ENCODE data around the gene PDIK1L. TPM values are rescaled to one million over a fixed set of nuclear protein-coding genes. Genes with fewer than 3 reads are reported as not detected.

Gene PDIK1L
- total RNA-seq, 1 donor from 2014 or later, result 15.5 TPM

- Mint-ChIP-seq H3K4me3 (no peak overlapping the region), H3K9me3 (no peaks in the 10 kb centered on the region), H3K27ac (no peak overlapping the region), H3K27me3 (ENCODE audit: insufficient read depth) (peaks cover 33% of the 10 kb centered on the region), H3K4me1 (ENCODE audit: low read depth) (peaks cover 34% of the 10 kb centered on the region), H3K36me3 (ENCODE audit: low read depth) (peaks cover 6% of the 10 kb centered on the region)
- intact Hi-C loops (cut with micrococcal nuclease), result no loop called here
- DNase-seq (ENCODE audit: low spot score), result no peak
Observed at GRCh38 chr1:26166719-26167281, 55.2 kb downstream of the PDIK1L start.

DNA sequence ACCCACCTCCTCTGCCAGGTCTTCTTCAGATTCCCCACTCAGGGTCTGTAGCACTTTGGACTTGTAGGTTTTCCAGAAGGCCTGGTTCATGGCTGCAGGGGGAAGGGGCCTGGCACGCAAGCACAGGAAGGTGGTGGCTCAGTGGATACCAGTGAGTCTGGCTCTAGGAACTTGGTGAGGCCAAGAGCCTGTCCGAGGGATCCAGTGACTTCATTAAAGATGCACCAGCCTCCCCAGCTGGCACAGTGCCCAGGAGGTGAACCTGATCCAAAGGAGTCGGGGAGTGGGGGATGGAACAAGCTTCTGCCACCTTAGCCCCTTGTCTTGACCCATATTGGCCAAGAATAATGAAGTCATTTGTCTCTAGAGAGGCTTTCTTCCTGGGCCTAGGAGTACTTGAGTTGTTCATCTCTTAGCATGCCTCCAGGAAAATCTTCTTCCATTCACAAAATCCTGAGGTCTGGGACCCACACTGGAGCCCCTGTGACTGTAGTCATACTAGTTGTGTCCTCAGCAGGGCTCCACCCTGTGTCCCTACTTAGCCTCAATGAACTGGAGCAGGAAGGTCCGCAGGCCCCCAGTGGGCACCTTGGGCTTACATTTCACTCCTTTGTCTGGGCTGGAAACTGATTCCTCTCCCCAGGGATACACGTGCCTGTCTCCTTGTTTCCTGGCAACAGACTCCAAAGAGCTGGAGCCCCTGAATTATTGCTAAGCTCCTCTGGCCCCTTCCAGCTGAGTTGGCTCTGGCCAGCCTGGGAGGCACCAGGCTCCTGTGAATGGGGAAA, 57.0 kb downstream of the PDIK1L start, which contains the start of gene C1orf232:
C1orf232 (minus strand) TSS at position 554 of the 788 bp plus-strand sequence; CDS start at position 90, 464 bp downstream.
- intact Hi-C loops (cut with micrococcal nuclease), result loop anchor here (1.0 kb wide), 3 partner anchors 66 to 223 kb away; partner anchors contain the start of gene CEP85
- peaks cover 29% of the 10 kb centered on the region for H3K4me1 Mint-ChIP-seq (ENCODE audit: low read depth)

GRCh38 chr1:26169198-26169554, 57.6 kb downstream of the PDIK1L start:
- Mint-ChIP-seq H3K4me3 (peak overlapping the region; percentile 92), H3K9me3 (no peaks in the 10 kb centered on the region), H3K27ac (peak overlapping the region; percentile 23), H3K27me3 (ENCODE audit: insufficient read depth) (peaks cover 23% of the 10 kb centered on the region), H3K4me1 (ENCODE audit: low read depth) (peaks cover 29% of the 10 kb centered on the region), H3K36me3 (ENCODE audit: low read depth) (peaks cover 8% of the 10 kb centered on the region)
- DNase-seq (ENCODE audit: low spot score), result no peak
- intact Hi-C loops (cut with micrococcal nuclease), result loop anchor here (1.0 kb wide), 3 partner anchors 65 to 222 kb away; partner anchors contain the start of gene CEP85

More for the DNA sequence above, 57.0 kb downstream of the PDIK1L start, which contains the start of gene C1orf232:
- H3K27ac Mint-ChIP-seq, result peak within 1 kb of the TSS; percentile 88
- H3K36me3 Mint-ChIP-seq (ENCODE audit: low read depth), result peaks cover 8% of the 10 kb centered on the region
- H3K9me3 Mint-ChIP-seq, result no peaks in the 10 kb centered on the region
- H3K4me3 Mint-ChIP-seq, result peak within 1 kb of the TSS; percentile 92
- H3K27me3 Mint-ChIP-seq (ENCODE audit: insufficient read depth), result peaks cover 24% of the 10 kb centered on the region
- no peak for DNase-seq (ENCODE audit: low spot score)

- Mint-ChIP-seq H3K36me3 (ENCODE audit: low read depth) (peaks cover 6% of the 10 kb centered on the region), H3K27me3 (ENCODE audit: insufficient read depth) (peaks cover 17% of the 10 kb centered on the region), H3K4me3 (peak within 1 kb of the TSS; percentile 92), H3K9me3 (no peaks in the 10 kb centered on the region), H3K27ac (peak within 1 kb of the TSS; percentile 88), H3K4me1 (ENCODE audit: low read depth) (peaks cover 29% of the 10 kb centered on the region)
- DNase-seq (ENCODE audit: low spot score), result peak; percentile 85
- intact Hi-C loops (cut with micrococcal nuclease), result loop anchor here (1.0 kb wide), 3 partner anchors 64 to 221 kb away; partner anchors contain the start of gene CEP85
Observed at GRCh38 chr1:26169669-26170471, 58.2 kb downstream of the PDIK1L start, which contains the start of gene ZNF593. Gene ZNF593, plus strand, starts transcription at chr1:26169908. Its CDS starts 76 bp downstream, at chr1:26169984.

- H3K27me3 Mint-ChIP-seq (ENCODE audit: insufficient read depth), result peaks cover 15% of the 10 kb centered on the region
- peaks cover 24% of the 10 kb centered on the region for H3K4me1 Mint-ChIP-seq (ENCODE audit: low read depth)
- H3K9me3 Mint-ChIP-seq, result no peaks in the 10 kb centered on the region
- peak overlapping the region; percentile 88 for H3K27ac Mint-ChIP-seq
- intact Hi-C loops (cut with micrococcal nuclease), result no loop called here
- H3K4me3 Mint-ChIP-seq, result peak overlapping the region; percentile 92
- H3K36me3 Mint-ChIP-seq (ENCODE audit: low read depth), result peaks cover 6% of the 10 kb centered on the region
- no peak for DNase-seq (ENCODE audit: low spot score)
Observed at GRCh38 chr1:26170472-26170821, 58.8 kb downstream of the PDIK1L start.

- Mint-ChIP-seq H3K27ac (no peak within 1 kb of the TSS), H3K27me3 (ENCODE audit: insufficient read depth) (peaks cover 14% of the 10 kb centered on the region), H3K36me3 (ENCODE audit: low read depth) (peaks cover 6% of the 10 kb centered on the region), H3K9me3 (no peaks in the 10 kb centered on the region), H3K4me3 (peak within 1 kb of the TSS; percentile 92), H3K4me1 (ENCODE audit: low read depth) (peaks cover 18% of the 10 kb centered on the region)
- intact Hi-C loops (cut with micrococcal nuclease), result no loop called here
- DNase-seq (ENCODE audit: low spot score), result no peak
Observed at GRCh38 chr1:26171084-26172072, 59.8 kb downstream of the PDIK1L start, which contains the start of gene ZNF593OS. Gene ZNF593OS, minus strand, starts transcription at chr1:26171832. Its CDS starts 171 bp downstream, at chr1:26171661.

Other genes starting within 250 kb of the PDIK1L start
- 5.8 and 6.1 TPM in 2 replicates for gene PAQR7, start 236.1 kb upstream of the PDIK1L start, total RNA-seq
- 203 and 205 TPM in 2 replicates for gene STMN1, start 205.4 kb upstream of the PDIK1L start, total RNA-seq
- gene PAFAH2, start 113.8 kb upstream of the PDIK1L start, total RNA-seq, result 8.0 and 9.0 TPM in 2 replicates
- gene EXTL1, start 90.0 kb upstream of the PDIK1L start, total RNA-seq, result 0.05 TPM in 1 of 2 replicates, not detected in the other
- not detected in 2 replicates for gene SLC30A2, start 65.7 kb upstream of the PDIK1L start, total RNA-seq
- gene TRIM63, start 44.2 kb upstream of the PDIK1L start, total RNA-seq, result not detected in 2 replicates
- 0.12 TPM in 1 of 2 replicates, not detected in the other for gene FAM110D, start 47.3 kb downstream of the PDIK1L start, total RNA-seq
- gene C1orf232, start 57.1 kb downstream of the PDIK1L start, total RNA-seq, result not detected in 2 replicates
- 81.3 and 83.0 TPM in 2 replicates for gene ZNF593, start 58.1 kb downstream of the PDIK1L start, total RNA-seq
- not detected in 2 replicates for gene ZNF593OS, start 60.0 kb downstream of the PDIK1L start, total RNA-seq
- 4.2 and 4.7 TPM in 2 replicates for gene CNKSR1, start 65.7 kb downstream of the PDIK1L start, total RNA-seq
- gene CATSPER4, start 78.8 kb downstream of the PDIK1L start, total RNA-seq, result not detected in 2 replicates
- 37.0 and 37.1 TPM in 2 replicates for gene CEP85, start 122.4 kb downstream of the PDIK1L start, total RNA-seq
- 551 and 575 TPM in 2 replicates for gene SH3BGRL3, start 168.3 kb downstream of the PDIK1L start, total RNA-seq
- 14.8 and 22.1 TPM in 2 replicates for gene UBXN11, start 194.8 kb downstream of the PDIK1L start, total RNA-seq
- gene CD52, start 206.1 kb downstream of the PDIK1L start, total RNA-seq, result 394 and 411 TPM in 2 replicates
- gene CRYBG2, start 242.3 kb downstream of the PDIK1L start, total RNA-seq, result 0.83 and 1.9 TPM in 2 replicates

Measured in activated T-helper 1 cell treated with anti-CD3 and anti-CD28 coated beads, Interleukin-12 subunit alpha, Interleukin-12 subunit beta, Interleukin-2, Interleukin-4 antibody, amounts not matched to agents 30 ng/mL and 10 ng/mL and 1 ng/mL, durations not matched to agents 14 hours and 24 hours and 36 hours (primary cell).